Nephron (organoid): ENCODE measurements around the gene NTRK2.
A peak's percentile ranks its signal among the peaks of the same experiment; 100 is the strongest.

Experiments used
- H3K27ac Mint-ChIP-seq, 3 experiments: 2 replicates each; pipeline ENCODE4 v1.8.0; 2020; ENCODE audit warnings: mixed read lengths in 3 of 3, mild to moderate bottlenecking in 2 of 3, moderate library complexity in 1 of 3
- H3K27me3 Mint-ChIP-seq: 2 replicates; pipeline ENCODE4 v1.8.0; 2021; ENCODE audit warnings: low read depth, mild to moderate bottlenecking, moderate library complexity, mixed read lengths
- H3K36me3 Mint-ChIP-seq: 2 replicates; pipeline ENCODE4 v1.8.0; 2020; ENCODE audit warnings: low read depth, mixed read lengths
- H3K4me1 Mint-ChIP-seq: 2 replicates; pipeline ENCODE4 v1.8.0; 2020; ENCODE audit warnings: mixed read lengths
- H3K4me3 Mint-ChIP-seq, 3 experiments: 2 replicates each; pipeline ENCODE4 v1.8.0; 2020; ENCODE audit warnings: mild to moderate bottlenecking in 3 of 3, mixed read lengths in 3 of 3, moderate library complexity in 2 of 3
- H3K9me3 Mint-ChIP-seq: 2 replicates; pipeline ENCODE4 v1.8.0; 2020; ENCODE audit warnings: mixed read lengths
- TF ChIP-seq, protein P1 (sequence below), 3 experiments: fragments of 200-600 bp; sonication (generic); IDR thresholded peaks; one replicate each; pipeline ENCODE4 v1.5.0; 2021; ENCODE audit warnings: antibody characterized with exemption in 3 of 3; ENCODE audit not compliant: unreplicated experiment in 3 of 3

Gene NTRK2

DNA sequence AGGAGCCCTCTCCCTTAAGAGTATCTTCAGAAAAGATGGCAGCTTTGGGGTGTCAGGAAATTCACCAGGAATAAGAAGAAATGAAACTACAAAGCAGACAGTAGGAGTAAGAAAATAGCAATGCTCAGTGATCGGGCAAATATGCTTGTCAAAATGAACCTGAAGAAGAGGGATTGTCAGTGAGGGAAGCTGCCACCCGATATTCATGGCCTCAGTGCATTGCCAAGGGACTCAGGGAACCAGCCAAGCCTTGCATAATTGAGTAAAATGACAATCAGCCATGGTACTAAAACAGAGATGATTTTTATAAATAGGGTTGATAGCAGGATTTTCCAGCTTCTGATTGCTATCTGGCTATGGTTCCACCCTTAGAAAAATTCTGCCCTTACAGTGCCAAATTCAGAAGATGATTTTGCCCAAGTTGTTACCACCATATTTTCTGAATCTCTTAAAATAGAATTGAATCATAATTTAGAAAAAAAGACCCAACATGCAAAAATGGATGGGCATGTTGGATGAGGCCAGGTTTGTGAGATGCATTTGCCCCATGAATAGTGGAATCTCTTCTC lies 274.0 kb downstream of the NTRK2 start:
- TF ChIP-seq, protein P1, sequence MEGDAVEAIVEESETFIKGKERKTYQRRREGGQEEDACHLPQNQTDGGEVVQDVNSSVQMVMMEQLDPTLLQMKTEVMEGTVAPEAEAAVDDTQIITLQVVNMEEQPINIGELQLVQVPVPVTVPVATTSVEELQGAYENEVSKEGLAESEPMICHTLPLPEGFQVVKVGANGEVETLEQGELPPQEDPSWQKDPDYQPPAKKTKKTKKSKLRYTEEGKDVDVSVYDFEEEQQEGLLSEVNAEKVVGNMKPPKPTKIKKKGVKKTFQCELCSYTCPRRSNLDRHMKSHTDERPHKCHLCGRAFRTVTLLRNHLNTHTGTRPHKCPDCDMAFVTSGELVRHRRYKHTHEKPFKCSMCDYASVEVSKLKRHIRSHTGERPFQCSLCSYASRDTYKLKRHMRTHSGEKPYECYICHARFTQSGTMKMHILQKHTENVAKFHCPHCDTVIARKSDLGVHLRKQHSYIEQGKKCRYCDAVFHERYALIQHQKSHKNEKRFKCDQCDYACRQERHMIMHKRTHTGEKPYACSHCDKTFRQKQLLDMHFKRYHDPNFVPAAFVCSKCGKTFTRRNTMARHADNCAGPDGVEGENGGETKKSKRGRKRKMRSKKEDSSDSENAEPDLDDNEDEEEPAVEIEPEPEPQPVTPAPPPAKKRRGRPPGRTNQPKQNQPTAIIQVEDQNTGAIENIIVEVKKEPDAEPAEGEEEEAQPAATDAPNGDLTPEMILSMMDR (IDR thresholded peaks at IDR 0.05; ENCODE audit: unreplicated experiment in 3 of 3), result no peak
- no peaks in the 10 kb centered on the region for H3K9me3 Mint-ChIP-seq
- peaks cover 10% of the 10 kb centered on the region for H3K27me3 Mint-ChIP-seq
- no peak overlapping the region for H3K4me3 Mint-ChIP-seq
- no peaks in the 10 kb centered on the region for H3K36me3 Mint-ChIP-seq
- peak overlapping the region in 1 of 3 experiments; percentile 6 for H3K27ac Mint-ChIP-seq
- peaks cover 47% of the 10 kb centered on the region for H3K4me1 Mint-ChIP-seq

DNA sequence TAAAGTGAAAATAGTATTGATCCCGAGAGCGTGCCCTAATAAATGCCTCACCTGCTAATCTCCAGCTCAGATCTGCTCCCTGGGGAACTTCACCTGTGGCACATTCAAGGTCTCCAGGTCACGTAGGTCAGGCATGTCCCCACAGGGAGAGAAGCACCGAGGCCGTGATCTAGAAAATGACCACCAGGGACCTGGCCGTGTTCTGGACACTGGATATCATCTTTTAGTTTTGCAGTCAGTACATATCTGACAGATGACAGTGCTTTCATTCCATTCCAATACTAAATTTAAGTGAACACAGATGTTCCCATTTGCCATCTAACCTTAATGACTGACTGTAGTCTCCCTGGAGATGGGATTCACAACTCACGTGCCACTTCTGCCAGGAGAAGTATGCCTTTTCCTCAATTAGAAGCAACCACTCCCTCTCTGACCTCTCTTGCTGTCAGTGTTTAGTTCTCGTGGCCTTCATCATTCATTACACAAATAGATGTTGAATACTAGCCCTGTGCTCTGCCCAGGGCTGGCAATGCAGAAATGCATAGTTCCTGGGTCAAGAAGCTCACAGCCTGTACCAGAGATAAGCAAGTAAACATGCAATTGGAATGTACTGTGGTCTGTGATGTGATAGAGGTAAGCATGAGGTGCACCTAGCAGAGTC lies 276.5 kb downstream of the NTRK2 start:
- Mint-ChIP-seq H3K4me3 (no peak overlapping the region), H3K36me3 (peaks cover 6% of the 10 kb centered on the region), H3K27me3 (peaks cover 15% of the 10 kb centered on the region), H3K9me3 (no peaks in the 10 kb centered on the region), H3K4me1 (peaks cover 45% of the 10 kb centered on the region), H3K27ac (peak overlapping the region in 2 of 3 experiments; percentile 14 to 18)
- TF ChIP-seq, protein P1 (IDR thresholded peaks at IDR 0.05; ENCODE audit: unreplicated experiment in 3 of 3), result no peak

DNA sequence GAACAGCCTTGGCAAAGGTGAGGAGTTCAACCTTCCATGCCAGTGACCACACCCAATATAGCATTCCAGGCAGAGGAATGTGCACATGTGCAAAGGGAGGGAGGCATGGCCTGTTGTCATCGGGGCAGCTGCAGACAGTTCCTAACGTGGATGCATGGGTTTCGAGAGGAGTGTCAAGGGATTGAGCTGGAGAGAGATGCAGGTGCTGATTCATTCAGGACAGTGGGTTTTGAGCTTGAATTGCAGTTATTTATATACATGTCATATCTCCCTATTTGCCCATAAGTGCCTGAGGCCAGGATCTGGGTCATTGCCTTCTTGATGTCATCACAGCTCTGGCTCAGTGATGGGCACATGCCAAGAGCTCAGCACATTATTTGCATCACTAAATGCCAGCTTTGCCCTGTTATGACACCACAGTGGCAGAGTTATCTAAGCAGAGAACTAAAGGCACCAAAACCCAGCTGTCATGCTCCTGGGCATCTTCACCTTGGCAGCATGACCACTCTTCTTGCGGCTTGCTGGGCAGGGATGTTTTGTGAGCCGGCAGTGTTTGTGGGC lies 278.0 kb downstream of the NTRK2 start:
- Mint-ChIP-seq H3K4me1 (peaks cover 44% of the 10 kb centered on the region), H3K27ac (peak overlapping the region in 1 of 3 experiments; percentile 22), H3K4me3 (peak overlapping the region in 1 of 3 experiments; percentile 15), H3K9me3 (no peaks in the 10 kb centered on the region), H3K27me3 (peaks cover 20% of the 10 kb centered on the region), H3K36me3 (peaks cover 6% of the 10 kb centered on the region)
- TF ChIP-seq, protein P1 (IDR thresholded peaks at IDR 0.05; ENCODE audit: unreplicated experiment in 3 of 3), result no peak

DNA sequence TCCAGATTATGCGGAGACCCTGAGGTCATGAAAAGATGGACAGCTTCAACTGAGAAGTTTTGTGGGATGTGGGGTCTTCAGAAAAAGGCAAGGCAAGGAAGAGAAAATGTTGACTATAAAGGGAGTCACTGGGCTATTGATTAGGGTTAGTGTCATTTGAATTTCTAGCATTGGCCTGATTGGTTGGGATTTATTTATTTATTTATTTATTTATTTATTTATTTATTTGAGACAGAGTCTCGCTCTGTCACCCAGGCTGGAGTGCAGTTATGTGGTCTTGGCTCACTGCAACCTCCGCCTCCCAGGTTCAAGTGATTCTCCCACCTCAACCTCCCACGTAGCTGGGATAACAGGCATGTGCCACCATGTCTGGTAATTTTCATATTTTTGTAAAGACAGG lies 279.7 kb downstream of the NTRK2 start:
- Mint-ChIP-seq H3K9me3 (no peaks in the 10 kb centered on the region), H3K4me1 (peaks cover 52% of the 10 kb centered on the region), H3K27me3 (peaks cover 27% of the 10 kb centered on the region), H3K36me3 (peaks cover 6% of the 10 kb centered on the region), H3K27ac (no peak overlapping the region), H3K4me3 (no peak overlapping the region)
- TF ChIP-seq, protein P1 (IDR thresholded peaks at IDR 0.05; ENCODE audit: unreplicated experiment in 3 of 3), result no peak

DNA sequence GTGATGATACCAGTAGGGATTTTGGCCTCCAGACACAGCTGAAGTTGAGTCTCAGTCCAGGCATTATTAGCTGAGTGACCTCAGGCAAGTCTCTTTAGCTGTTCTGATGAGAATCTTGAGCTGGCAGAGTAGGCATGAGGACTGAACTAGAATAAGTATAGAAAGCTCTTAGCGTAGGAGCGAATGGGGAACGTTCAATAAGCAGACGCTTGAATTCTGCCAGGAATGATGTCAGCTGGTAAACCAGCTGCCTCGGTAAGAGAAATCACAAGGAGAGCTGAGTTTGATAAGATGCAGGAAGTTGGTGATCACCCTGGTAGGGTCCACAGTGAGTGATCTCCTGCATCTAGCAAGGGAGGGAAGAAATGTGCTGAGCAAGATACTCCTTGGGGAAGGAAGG lies 280.4 kb downstream of the NTRK2 start:
- Mint-ChIP-seq H3K4me1 (peaks cover 51% of the 10 kb centered on the region), H3K9me3 (no peaks in the 10 kb centered on the region), H3K4me3 (no peak overlapping the region), H3K27me3 (peaks cover 27% of the 10 kb centered on the region), H3K36me3 (peaks cover 6% of the 10 kb centered on the region), H3K27ac (no peak overlapping the region)
- TF ChIP-seq, protein P1 (IDR thresholded peaks at IDR 0.05; ENCODE audit: unreplicated experiment in 3 of 3), result no peak
